ENCODE measurements around the gene PARD3B.

DNA sequence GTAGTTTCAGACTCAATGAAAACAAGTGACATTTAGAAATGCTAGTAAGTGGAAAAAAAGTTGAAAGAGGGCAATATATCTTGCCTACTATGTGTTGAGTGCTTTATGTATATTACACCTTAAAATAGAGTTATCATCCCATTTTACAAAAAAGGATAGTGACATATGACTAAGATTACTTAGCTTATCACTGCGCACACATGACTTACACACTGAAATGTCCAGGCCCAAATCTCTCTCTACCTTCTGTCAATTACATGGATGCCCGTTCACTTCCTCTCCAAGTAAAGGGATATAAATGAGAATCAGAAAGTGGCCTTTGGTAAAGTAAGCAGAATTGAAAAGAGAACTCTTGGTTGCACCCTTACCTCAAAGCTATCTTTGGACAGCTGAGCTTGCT is 3.6 kb upstream of the PARD3B start:
- TF ChIP-seq, protein P1, sequence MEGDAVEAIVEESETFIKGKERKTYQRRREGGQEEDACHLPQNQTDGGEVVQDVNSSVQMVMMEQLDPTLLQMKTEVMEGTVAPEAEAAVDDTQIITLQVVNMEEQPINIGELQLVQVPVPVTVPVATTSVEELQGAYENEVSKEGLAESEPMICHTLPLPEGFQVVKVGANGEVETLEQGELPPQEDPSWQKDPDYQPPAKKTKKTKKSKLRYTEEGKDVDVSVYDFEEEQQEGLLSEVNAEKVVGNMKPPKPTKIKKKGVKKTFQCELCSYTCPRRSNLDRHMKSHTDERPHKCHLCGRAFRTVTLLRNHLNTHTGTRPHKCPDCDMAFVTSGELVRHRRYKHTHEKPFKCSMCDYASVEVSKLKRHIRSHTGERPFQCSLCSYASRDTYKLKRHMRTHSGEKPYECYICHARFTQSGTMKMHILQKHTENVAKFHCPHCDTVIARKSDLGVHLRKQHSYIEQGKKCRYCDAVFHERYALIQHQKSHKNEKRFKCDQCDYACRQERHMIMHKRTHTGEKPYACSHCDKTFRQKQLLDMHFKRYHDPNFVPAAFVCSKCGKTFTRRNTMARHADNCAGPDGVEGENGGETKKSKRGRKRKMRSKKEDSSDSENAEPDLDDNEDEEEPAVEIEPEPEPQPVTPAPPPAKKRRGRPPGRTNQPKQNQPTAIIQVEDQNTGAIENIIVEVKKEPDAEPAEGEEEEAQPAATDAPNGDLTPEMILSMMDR (IDR thresholded peaks at IDR 0.05; ENCODE audit: insufficient read depth, low read length, poor library complexity, severe bottlenecking): no peak
- TF ChIP-seq EZH2phosphoT487 (conservative IDR thresholded peaks at IDR 0.05; ENCODE audit: low read length): no peak

Measured in SU-DHL-6 (cell line).